Measurements from ENCODE around the gene CASZ1. TPM values are rescaled to one million over a fixed set of nuclear protein-coding genes. Genes with fewer than 3 reads are reported as not detected.

Gene CASZ1
- total RNA-seq, 3 donors from 2014 or later (not counting 1 experiment from before 2014, with no cell fraction given) = 55.9 to 83.0 (median 70.6) TPM

DNA sequence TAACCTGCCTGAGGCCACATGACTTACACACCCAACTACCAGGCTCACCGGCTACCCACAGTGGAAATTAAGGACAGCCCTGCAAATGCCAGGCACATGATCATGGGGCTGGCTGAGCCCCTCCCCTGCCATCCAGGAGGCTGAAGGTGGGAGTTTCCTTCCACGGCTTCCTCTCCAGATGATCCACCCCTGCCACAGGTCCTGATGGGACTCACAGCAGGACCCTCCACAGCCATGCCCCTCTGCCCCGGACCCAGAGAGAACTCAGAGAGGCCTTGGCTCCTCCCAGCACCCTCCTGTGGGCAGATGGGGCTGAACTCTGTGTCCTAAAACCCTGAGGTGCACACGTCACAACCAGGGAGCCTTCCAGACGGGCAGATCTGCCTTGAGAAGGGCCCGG is 29.1 kb upstream of the CASZ1 start:
- H3K4me3 Mint-ChIP-seq = no peak overlapping the region
- ATAC-seq (no peak), DNase-seq (no peak)
- intact Hi-C loops (cut with micrococcal nuclease) = no loop called here
- WGBS (ENCODE audit: insufficient coverage) = 77% methylated on average over 6 of the region's 6 CpGs
- no peaks in the 10 kb centered on the region for H3K9me3 Mint-ChIP-seq
- no peaks in the 10 kb centered on the region for H3K4me1 Mint-ChIP-seq
- H3K9me3 ChIP-seq (ENCODE audit: control insufficient read depth, insufficient read depth, low read length) = no peaks in the 10 kb centered on the region
- no peaks in the 10 kb centered on the region for H3K27me3 ChIP-seq (ENCODE audit: control insufficient read depth, insufficient read depth, low read length)
- no peak overlapping the region for H3K4me3 ChIP-seq (ENCODE audit: low read length)
- H3K36me3 Mint-ChIP-seq = no peaks in the 10 kb centered on the region
- TF ChIP-seq, protein P1, sequence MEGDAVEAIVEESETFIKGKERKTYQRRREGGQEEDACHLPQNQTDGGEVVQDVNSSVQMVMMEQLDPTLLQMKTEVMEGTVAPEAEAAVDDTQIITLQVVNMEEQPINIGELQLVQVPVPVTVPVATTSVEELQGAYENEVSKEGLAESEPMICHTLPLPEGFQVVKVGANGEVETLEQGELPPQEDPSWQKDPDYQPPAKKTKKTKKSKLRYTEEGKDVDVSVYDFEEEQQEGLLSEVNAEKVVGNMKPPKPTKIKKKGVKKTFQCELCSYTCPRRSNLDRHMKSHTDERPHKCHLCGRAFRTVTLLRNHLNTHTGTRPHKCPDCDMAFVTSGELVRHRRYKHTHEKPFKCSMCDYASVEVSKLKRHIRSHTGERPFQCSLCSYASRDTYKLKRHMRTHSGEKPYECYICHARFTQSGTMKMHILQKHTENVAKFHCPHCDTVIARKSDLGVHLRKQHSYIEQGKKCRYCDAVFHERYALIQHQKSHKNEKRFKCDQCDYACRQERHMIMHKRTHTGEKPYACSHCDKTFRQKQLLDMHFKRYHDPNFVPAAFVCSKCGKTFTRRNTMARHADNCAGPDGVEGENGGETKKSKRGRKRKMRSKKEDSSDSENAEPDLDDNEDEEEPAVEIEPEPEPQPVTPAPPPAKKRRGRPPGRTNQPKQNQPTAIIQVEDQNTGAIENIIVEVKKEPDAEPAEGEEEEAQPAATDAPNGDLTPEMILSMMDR (IDR thresholded peaks at IDR 0.05) = no peak
- H3K27ac ChIP-seq (ENCODE audit: low read length) = no peak overlapping the region
- H3K36me3 ChIP-seq (ENCODE audit: control insufficient read depth, insufficient read depth, low read length) = no peaks in the 10 kb centered on the region
- peaks cover 16% of the 10 kb centered on the region in 2 donors for H3K27me3 Mint-ChIP-seq (ENCODE audit: low read depth in 2 of 2)
- H3K4me1 ChIP-seq (ENCODE audit: control insufficient read depth, insufficient read depth, low read length) = no peaks in the 10 kb centered on the region
- H3K27ac Mint-ChIP-seq = no peak overlapping the region

DNA sequence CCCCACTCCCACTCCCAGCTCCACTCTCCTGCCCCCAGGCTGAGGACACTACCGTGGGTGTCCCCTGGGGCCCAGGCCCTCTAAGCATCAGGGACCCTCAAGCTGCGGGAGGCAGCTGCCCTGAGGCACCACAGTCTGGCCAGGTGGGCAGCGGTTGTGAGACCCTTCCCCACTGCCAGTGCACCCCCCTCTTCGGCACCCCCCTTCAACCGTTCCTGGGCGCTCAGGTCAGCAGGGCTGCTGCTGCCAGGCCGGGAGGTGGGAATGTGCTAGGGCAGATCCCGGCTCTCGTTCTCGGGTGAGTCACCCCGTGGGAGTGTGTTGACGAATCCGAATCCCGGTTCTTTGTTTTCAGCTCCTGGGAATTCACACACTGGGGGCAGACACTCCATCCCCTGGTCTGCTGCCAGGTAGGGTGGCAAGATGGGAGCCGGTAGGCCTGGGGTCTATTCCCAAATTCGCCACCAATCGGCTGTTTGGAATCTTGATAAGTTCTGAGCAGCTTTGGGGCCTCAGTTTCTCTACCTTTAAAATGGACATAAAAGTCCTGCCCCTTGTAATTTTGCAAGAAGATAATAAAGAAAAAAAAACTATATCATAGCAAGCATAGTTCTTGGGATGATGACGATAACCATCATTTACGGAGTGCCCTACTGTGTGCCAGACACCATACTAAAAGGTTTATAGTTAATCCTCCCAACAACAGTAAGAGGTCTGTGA is 28.5 kb upstream of the CASZ1 start:
- no peaks in the 10 kb centered on the region for H3K36me3 Mint-ChIP-seq
- no peak overlapping the region for H3K4me3 Mint-ChIP-seq
- H3K4me1 ChIP-seq (ENCODE audit: control insufficient read depth, insufficient read depth, low read length) = no peaks in the 10 kb centered on the region
- no peaks in the 10 kb centered on the region for H3K27me3 ChIP-seq (ENCODE audit: control insufficient read depth, insufficient read depth, low read length)
- no peaks in the 10 kb centered on the region for H3K4me1 Mint-ChIP-seq
- no peaks in the 10 kb centered on the region for H3K9me3 ChIP-seq (ENCODE audit: control insufficient read depth, insufficient read depth, low read length)
- H3K36me3 ChIP-seq (ENCODE audit: control insufficient read depth, insufficient read depth, low read length) = no peaks in the 10 kb centered on the region
- intact Hi-C loops (cut with micrococcal nuclease) = no loop called here
- peaks cover 16% of the 10 kb centered on the region in 2 donors for H3K27me3 Mint-ChIP-seq (ENCODE audit: low read depth in 2 of 2)
- no peak overlapping the region for H3K27ac Mint-ChIP-seq
- no peak for DNase-seq
- H3K27ac ChIP-seq (ENCODE audit: low read length) = no peak overlapping the region
- 88% methylated on average over 17 of the region's 19 CpGs for WGBS (ENCODE audit: insufficient coverage)
- H3K4me3 ChIP-seq (ENCODE audit: low read length) = no peak overlapping the region
- no peak for ATAC-seq
- TF ChIP-seq, protein P1 (IDR thresholded peaks at IDR 0.05) = no peak
- no peaks in the 10 kb centered on the region for H3K9me3 Mint-ChIP-seq

DNA sequence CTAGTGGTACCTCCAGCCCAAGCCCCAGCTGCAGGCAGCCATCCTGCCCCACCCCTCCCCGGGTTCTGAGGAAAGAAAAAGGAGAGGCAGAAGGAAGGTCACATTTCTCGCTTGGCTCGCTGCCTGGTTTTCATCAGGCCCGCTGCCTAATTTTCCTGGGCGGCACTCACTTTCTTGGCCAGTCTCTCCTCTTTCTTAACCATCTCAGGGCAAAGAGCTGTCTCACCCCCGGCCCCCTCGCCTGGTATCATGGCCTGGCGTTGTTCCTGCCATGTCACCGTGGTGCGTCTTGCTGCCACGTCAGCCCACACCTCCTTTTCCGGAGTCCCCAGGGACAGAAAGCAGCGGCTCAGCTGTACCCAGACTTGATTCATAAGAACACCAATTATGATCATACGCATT is 26.6 kb upstream of the CASZ1 start:
- H3K4me3 ChIP-seq (ENCODE audit: low read length) = no peak overlapping the region
- H3K27me3 ChIP-seq (ENCODE audit: control insufficient read depth, insufficient read depth, low read length) = no peaks in the 10 kb centered on the region
- Mint-ChIP-seq H3K36me3 (no peaks in the 10 kb centered on the region), H3K27ac (no peak overlapping the region), H3K9me3 (no peaks in the 10 kb centered on the region), H3K4me3 (no peak overlapping the region), H3K4me1 (no peaks in the 10 kb centered on the region), H3K27me3 (ENCODE audit: low read depth in 2 of 2) (peaks cover 14 to 16% of the 10 kb centered on the region in 2 donors)
- TF ChIP-seq, protein P1 (IDR thresholded peaks at IDR 0.05) = no peak
- 79% methylated on average over 14 of the region's 14 CpGs for WGBS (ENCODE audit: insufficient coverage)
- H3K4me1 ChIP-seq (ENCODE audit: control insufficient read depth, insufficient read depth, low read length) = no peaks in the 10 kb centered on the region
- H3K27ac ChIP-seq (ENCODE audit: low read length) = no peak overlapping the region
- no peaks in the 10 kb centered on the region for H3K36me3 ChIP-seq (ENCODE audit: control insufficient read depth, insufficient read depth, low read length)
- ATAC-seq = no peak
- no peak for DNase-seq
- no peaks in the 10 kb centered on the region for H3K9me3 ChIP-seq (ENCODE audit: control insufficient read depth, insufficient read depth, low read length)
- intact Hi-C loops (cut with micrococcal nuclease) = no loop called here

- TF ChIP-seq, protein P1 (IDR thresholded peaks at IDR 0.05) = no peak
- Mint-ChIP-seq H3K36me3 (no peaks in the 10 kb centered on the region), H3K27ac (no peak overlapping the region), H3K4me3 (no peak overlapping the region), H3K4me1 (no peaks in the 10 kb centered on the region), H3K9me3 (no peaks in the 10 kb centered on the region), H3K27me3 (ENCODE audit: low read depth in 2 of 2) (peaks cover 6 to 7% of the 10 kb centered on the region in 2 donors)
- H3K4me1 ChIP-seq (ENCODE audit: control insufficient read depth, insufficient read depth, low read length) = no peaks in the 10 kb centered on the region
- intact Hi-C loops (cut with micrococcal nuclease) = no loop called here
- no peaks in the 10 kb centered on the region for H3K27me3 ChIP-seq (ENCODE audit: control insufficient read depth, insufficient read depth, low read length)
- no peaks in the 10 kb centered on the region for H3K9me3 ChIP-seq (ENCODE audit: control insufficient read depth, insufficient read depth, low read length)
- 97% methylated on average over 1 of the region's 2 CpGs for WGBS (ENCODE audit: insufficient coverage)
- no peak for ATAC-seq
- no peaks in the 10 kb centered on the region for H3K36me3 ChIP-seq (ENCODE audit: control insufficient read depth, insufficient read depth, low read length)
- no peak overlapping the region for H3K27ac ChIP-seq (ENCODE audit: low read length)
- H3K4me3 ChIP-seq (ENCODE audit: low read length) = no peak overlapping the region
- DNase-seq = no peak
Observed at GRCh38 chr1:10821388-10821787, 24.9 kb upstream of the CASZ1 start.
